HL-60 (cell line): ENCODE data around the gene CNGB1.

Experiments used
- DNase-seq, 2 experiments: peaks; one replicate each; pipeline ENCODE4 v3.0.0-alpha.2; 2010 to 2020; ENCODE audit warnings: low read depth in 1 of 2, low spot score in 1 of 2
- H3K27ac ChIP-seq: fragments of 250-450 bp; sonication (Bioruptor Pico); replicated peaks from 2 replicates; pipeline ENCODE4 v1.5.1; 2020; ENCODE audit warnings: mild to moderate bottlenecking, moderate library complexity
- H3K27me3 ChIP-seq: fragments of 250-450 bp; sonication (Bioruptor Pico); 2 replicates; pipeline ENCODE4 v1.5.1; 2021; ENCODE audit warnings: mild to moderate bottlenecking, moderate library complexity; ENCODE audit not compliant: insufficient read depth, poor library complexity, severe bottlenecking
- H3K4me3 ChIP-seq: replicated peaks from 2 replicates; pipeline ENCODE4 v1.5.1; 2011; ENCODE audit warnings: mild to moderate bottlenecking, control low read depth, low read length; ENCODE audit not compliant: insufficient read depth
- CTCF ChIP-seq: IDR thresholded peaks from one replicate; pipeline ENCODE4 v1.5.1; 2011; ENCODE audit warnings: low read length, control low read depth, inconsistent platforms; ENCODE audit not compliant: insufficient read depth
- GABPA ChIP-seq: IDR thresholded peaks from 2 replicates; pipeline ENCODE4 v1.6.1; 2012; ENCODE audit warnings: low read depth
- POLR2AphosphoS5 ChIP-seq: IDR thresholded peaks from 2 replicates; pipeline ENCODE4 v1.6.1; 2012; ENCODE audit warnings: low read depth
- REST ChIP-seq: IDR thresholded peaks from 2 replicates; pipeline ENCODE4 v1.6.1; 2012; ENCODE audit warnings: low read depth; ENCODE audit not compliant: insufficient replicate concordance
- SPI1 ChIP-seq: IDR thresholded peaks from 2 replicates; pipeline ENCODE4 v1.6.1; 2012; ENCODE audit warnings: low read depth, mild to moderate bottlenecking, borderline replicate concordance

The CNGB1 gene

GRCh38 chr16:58000706-58001676 lies 30.1 kb upstream of the CNGB1 start, which contains the start of gene USB1:
USB1 (plus strand) TSS chr16:58001407; CDS start chr16:58001484, 77 bp downstream.
- peak within 1 kb of the TSS; percentile 79 for H3K27ac ChIP-seq
- peak within 1 kb of the TSS; percentile 85 for H3K4me3 ChIP-seq
- no peaks in the 10 kb centered on the region for H3K27me3 ChIP-seq
- peak; percentile 33 for TF ChIP-seq CTCF
- no peak; the same call in 1 of the 2 replicates for TF ChIP-seq GABPA
- TF ChIP-seq POLR2AphosphoS5 = no peak
- peak; percentile 38; the same call in 1 of the 2 replicates for TF ChIP-seq SPI1
- DNase-seq = peak; percentile 76 to 80

- no peak for DNase-seq
- Histone ChIP-seq H3K4me3 (peak within 1 kb of the TSS; percentile 85), H3K27ac (peak within 1 kb of the TSS; percentile 79), H3K27me3 (no peaks in the 10 kb centered on the region)
- TF ChIP-seq CTCF (no peak), SPI1 (no peak)
Measured at GRCh38 chr16:57999971-58000705, 29.2 kb upstream of the CNGB1 start, which contains the start of gene ZNF319. ZNF319 (minus strand) TSS chr16:58000672; CDS start chr16:57998265, 2,407 bp downstream.

GRCh38 chr16:57999366-57999970 lies 28.5 kb upstream of the CNGB1 start:
- H3K27me3 ChIP-seq = no peaks in the 10 kb centered on the region
- DNase-seq = peak in 1 of 2 experiments; percentile 70
- H3K4me3 ChIP-seq = peak overlapping the region; percentile 49
- H3K27ac ChIP-seq = peak overlapping the region; percentile 72
- TF ChIP-seq REST = no peak
- no peak for TF ChIP-seq CTCF
- no peak for TF ChIP-seq POLR2AphosphoS5
- no peak for TF ChIP-seq GABPA
- peak; percentile 57; the same call in 1 of the 2 replicates for TF ChIP-seq SPI1

GRCh38 chr16:57998992-57999365 lies 28.1 kb upstream of the CNGB1 start:
- no peak overlapping the region; the same call in 1 of the 2 replicates for H3K4me3 ChIP-seq
- TF ChIP-seq REST (no peak), CTCF (no peak), GABPA (no peak), SPI1 (no peak), POLR2AphosphoS5 (no peak)

More at GRCh38 chr16:57998992-57999365, 28.1 kb upstream of the CNGB1 start:
- Histone ChIP-seq H3K27ac (peak overlapping the region; percentile 18; the same call in 1 of the 2 replicates), H3K27me3 (no peaks in the 10 kb centered on the region)
- DNase-seq = no peak
